Measurements from ENCODE around the gene SLC25A36.
"Not testable (repeated sequence)": the region's sequence is repeated elsewhere in the genome, so short reads cannot be mapped to it uniquely, and the experiment has no call there.

SLC25A36 gene

GRCh38 chr3:140995881-140996280 lies 54.2 kb downstream of the SLC25A36 start:
- no peak for DNase-seq (ENCODE audit: low spot score)

- peak; percentile 60 for DNase-seq (ENCODE audit: low spot score)
These were observed 58.5 kb downstream of the SLC25A36 start for GRCh38 chr3:141000027-141000663.

GRCh38 chr3:141000686-141001085 lies 59.0 kb downstream of the SLC25A36 start:
- no peak for DNase-seq (ENCODE audit: low spot score)

- no peak for DNase-seq (ENCODE audit: low spot score)
These were observed 64.7 kb downstream of the SLC25A36 start for GRCh38 chr3:141006344-141006743.

GRCh38 chr3:141009496-141009895 lies 67.9 kb downstream of the SLC25A36 start:
- DNase-seq (ENCODE audit: low spot score), result no peak

DNA sequence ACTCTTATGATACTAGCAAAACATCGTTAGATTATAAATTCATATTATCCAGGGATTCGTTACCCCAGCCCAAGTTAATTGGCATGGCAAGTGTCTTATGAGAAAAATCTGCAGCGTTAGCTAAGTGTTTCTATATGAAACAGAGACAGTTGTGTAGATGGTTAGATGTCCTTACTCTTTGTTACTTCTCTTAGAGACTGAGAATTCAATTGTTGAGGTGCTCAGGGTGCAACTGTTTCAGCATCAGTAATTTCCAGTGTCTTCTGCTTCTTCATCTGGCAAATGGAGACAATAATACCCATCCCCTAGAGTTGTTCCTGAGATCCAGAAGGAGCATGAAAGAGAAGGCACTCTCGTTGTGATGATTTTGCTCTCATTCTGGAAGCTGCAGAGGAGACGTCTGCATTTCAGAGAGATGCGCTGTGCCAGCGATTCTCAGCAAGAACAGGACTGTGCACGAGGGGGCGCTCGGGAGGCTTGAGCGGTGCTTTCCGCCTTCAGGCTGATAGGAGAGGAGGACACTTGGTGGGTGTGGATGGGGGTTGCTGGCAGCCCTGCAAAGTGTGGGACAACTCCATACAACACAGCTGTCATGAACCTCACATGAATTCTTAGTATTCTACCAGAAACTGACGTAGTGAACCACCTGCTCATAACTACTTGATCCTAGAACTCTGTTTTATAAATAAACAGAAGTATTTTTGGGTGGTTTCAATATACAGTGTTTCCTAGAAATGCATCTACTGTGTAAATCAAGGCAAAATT lies 69.8 kb downstream of the SLC25A36 start:
- DNase-seq (ENCODE audit: low spot score), result peak; percentile 67

DNA sequence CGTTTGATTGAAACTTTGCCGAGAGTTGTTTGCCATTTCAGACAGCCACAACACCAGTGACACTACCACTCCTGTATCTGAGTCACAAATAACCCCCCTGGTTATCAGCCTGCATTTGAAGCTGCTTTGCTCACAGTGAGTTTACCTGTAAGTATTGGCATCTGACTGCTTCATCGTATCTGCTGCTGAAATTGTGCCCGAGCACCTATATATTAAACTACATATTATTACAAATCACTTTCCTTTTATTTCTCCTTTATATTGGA lies 70.3 kb downstream of the SLC25A36 start:
- no peak for DNase-seq (ENCODE audit: low spot score)

DNA sequence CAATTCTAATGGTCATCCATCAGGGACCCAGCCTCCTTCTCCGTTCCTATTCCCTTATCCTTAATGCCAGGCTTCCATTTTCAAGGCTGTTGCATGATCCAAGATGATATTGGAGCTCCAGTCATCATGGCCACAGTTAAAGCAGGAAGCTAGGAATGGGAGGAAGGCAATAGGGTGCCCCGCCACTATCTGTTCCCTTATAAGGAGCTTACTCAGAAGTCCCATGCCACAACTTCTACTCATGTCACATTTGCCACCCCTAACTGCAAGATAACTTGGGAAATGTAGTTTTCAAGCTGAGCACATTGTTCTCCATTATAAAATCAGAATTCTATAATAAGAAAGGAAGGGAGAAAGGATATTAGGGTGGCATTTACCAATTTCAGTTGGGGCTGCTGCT lies 70.9 kb downstream of the SLC25A36 start:
- DNase-seq (ENCODE audit: low spot score), result no peak

DNA sequence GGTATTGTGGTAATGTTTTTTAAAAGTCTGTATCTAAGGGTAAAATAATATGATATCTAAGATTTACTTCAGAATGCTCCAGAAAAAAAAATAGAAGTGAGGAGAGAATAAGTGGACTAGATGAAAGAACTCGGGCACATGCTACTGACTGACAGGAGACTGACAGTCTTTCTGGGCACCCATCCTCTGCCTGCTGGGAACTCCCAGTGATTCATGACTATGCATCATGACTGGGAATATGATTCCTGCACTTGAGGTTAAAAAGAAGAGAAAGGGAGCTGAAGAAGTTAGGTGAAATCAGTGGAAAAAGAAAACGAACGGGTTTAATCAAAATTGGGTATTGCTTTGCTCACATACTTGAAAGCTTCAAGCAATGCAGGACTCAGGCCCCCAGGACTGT lies 73.8 kb downstream of the SLC25A36 start:
- DNase-seq (ENCODE audit: low spot score), result peak; percentile 34

- not testable (repeated sequence) for DNase-seq (ENCODE audit: low spot score)
These were observed 76.0 kb downstream of the SLC25A36 start for GRCh38 chr3:141017366-141018322.

- DNase-seq (ENCODE audit: low spot score), result no peak
These were observed 77.6 kb downstream of the SLC25A36 start for GRCh38 chr3:141019244-141019643.

GRCh38 chr3:141020143-141020830 lies 78.7 kb downstream of the SLC25A36 start:
- no peak for DNase-seq (ENCODE audit: low spot score)

DNA sequence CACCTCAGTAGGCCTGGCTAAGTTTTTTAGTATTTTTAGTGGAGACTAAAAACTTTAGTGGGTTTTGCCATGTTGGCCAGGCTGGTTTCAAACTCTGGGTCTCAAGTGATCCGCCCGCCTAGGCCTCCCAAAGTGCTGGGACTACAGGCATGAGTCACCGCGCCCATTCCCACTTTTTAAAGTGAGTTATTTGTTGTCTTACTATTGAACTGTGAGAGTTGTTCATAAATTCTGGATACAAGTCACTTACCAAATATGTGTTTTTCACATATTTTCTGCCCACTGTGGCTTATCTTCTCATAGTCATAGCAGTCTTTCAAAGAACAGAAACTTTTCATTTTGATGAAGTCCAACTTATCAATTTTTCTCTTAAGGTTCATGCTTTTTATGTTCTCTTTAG lies 79.6 kb downstream of the SLC25A36 start:
- DNase-seq (ENCODE audit: low spot score), result no peak
